ENCODE measurements around the gene KYNU.
A peak's percentile ranks its signal among the peaks of the same experiment; 100 is the strongest.

KYNU gene

DNA sequence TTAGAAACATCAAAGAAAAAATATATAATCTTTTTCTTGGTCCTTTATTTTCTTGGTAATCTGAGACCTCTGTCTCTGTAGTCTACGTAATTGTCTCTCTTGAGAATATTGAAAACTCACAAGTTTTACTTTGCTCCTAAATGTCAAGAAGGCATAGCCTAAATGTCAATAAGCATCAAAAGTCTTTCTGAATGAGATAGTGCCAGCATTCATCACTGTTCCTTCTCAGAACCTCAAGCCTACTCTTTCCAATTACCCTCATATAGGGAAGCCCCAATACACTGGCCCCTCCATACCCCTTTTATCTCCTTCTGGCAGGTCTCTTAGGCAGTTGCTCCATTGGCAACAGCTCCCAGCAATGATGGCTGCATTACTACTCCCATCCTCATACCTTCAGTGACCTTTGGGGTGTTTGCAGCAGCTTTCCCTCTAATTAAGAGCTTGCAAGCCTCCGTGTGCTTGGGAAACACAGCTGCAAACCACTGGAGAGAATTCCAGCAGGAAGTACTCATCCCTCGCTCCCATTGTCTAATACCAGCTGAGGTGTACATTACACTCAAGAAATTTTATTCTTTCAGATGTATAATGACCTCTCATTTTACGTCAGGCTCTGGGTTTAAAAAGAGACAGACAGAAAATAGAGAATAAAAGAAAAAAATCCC lies 95.8 kb downstream of the KYNU start:
- peak; percentile 57 for DNase-seq (ENCODE audit: low read depth)
- no peak overlapping the region for H3K4me3 ChIP-seq (replicated peaks; ENCODE audit: low read depth, low read length)
- TF ChIP-seq, protein P1, sequence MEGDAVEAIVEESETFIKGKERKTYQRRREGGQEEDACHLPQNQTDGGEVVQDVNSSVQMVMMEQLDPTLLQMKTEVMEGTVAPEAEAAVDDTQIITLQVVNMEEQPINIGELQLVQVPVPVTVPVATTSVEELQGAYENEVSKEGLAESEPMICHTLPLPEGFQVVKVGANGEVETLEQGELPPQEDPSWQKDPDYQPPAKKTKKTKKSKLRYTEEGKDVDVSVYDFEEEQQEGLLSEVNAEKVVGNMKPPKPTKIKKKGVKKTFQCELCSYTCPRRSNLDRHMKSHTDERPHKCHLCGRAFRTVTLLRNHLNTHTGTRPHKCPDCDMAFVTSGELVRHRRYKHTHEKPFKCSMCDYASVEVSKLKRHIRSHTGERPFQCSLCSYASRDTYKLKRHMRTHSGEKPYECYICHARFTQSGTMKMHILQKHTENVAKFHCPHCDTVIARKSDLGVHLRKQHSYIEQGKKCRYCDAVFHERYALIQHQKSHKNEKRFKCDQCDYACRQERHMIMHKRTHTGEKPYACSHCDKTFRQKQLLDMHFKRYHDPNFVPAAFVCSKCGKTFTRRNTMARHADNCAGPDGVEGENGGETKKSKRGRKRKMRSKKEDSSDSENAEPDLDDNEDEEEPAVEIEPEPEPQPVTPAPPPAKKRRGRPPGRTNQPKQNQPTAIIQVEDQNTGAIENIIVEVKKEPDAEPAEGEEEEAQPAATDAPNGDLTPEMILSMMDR (IDR thresholded peaks at IDR 0.05; ENCODE audit: low read length, missing control alignments): no peak

DNA sequence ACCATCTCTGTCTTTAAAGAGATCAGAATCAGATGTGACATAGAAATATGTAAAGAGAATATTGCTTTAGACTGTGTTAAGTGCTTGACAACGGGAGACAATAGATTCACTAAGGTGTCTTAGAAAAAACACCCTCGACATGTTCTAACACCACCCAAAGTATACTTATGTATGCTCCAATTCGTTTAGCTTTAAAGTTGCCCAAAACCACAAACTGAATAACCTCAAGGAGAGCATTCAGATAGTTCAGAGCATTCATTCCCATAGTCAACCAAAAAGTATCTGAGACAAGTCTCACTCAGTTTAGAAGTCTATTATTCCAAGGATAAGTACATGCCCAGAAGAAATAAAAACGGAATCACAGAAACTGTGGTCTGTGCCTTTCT lies 96.4 kb downstream of the KYNU start:
- peak; percentile 8 for DNase-seq (ENCODE audit: low read depth)
- TF ChIP-seq, protein P1 (IDR thresholded peaks at IDR 0.05; ENCODE audit: low read length, missing control alignments): no peak
- H3K4me3 ChIP-seq (replicated peaks; ENCODE audit: low read depth, low read length): no peak overlapping the region

DNA sequence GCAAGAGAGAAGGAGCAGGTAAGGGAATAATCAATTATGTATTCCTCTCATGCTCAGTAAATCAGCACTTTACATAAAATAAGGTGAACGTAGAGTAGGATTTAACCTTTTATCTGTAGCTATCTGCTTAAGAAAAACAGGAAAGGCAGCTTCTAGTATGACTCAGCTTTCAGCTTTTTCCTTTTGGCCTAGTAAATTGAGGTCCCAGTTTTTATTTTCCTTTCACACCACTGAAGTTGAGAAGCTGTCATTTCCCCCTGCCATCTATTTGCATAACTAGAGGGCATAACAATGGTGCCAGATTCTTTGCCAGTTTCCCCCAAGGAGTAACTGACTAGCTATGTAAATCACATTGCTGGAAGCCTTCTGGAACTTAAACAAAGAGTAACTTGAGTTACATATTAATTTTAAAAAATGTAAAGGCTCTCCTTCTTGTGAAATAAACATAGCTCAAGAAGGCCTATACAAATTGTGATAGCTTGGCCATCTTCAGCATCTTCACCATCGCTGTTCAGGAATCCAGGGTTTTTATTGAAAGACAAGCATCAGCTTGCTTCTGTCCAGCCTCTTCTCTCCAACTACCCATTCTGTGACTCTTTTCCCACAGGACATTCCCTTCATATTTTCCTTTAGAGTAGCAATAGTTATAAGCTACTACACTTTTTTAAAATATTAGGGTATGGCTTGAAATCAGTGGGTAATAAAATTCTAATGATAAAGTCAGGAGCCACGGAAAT lies 97.0 kb downstream of the KYNU start:
- DNase-seq (ENCODE audit: low read depth): peak; percentile 63
- TF ChIP-seq, protein P1 (IDR thresholded peaks at IDR 0.05; ENCODE audit: low read length, missing control alignments): no peak
- H3K4me3 ChIP-seq (replicated peaks; ENCODE audit: low read depth, low read length): no peak overlapping the region

DNA sequence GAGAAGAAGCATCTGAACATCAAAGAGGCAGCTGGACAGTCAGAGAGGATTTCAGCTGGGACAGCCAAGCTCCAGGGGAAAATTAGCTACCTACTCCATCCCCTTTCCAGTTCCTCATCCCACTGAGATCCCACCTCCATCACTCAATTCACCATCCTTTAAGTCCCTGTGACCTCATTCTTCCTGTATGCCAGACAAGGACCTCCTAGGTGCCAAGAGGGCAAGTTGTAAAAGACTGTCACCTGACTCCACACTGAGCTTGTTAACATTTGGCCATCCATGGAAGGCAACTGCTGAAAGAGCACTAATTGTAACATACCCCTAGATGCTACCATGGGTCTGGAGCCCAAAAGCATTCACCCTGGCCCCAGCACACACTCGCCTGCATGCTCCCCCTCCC lies 97.8 kb downstream of the KYNU start:
- no peak overlapping the region for H3K4me3 ChIP-seq (replicated peaks; ENCODE audit: low read depth, low read length)
- DNase-seq (ENCODE audit: low read depth): no peak
- TF ChIP-seq, protein P1 (IDR thresholded peaks at IDR 0.05; ENCODE audit: low read length, missing control alignments): no peak

DNA sequence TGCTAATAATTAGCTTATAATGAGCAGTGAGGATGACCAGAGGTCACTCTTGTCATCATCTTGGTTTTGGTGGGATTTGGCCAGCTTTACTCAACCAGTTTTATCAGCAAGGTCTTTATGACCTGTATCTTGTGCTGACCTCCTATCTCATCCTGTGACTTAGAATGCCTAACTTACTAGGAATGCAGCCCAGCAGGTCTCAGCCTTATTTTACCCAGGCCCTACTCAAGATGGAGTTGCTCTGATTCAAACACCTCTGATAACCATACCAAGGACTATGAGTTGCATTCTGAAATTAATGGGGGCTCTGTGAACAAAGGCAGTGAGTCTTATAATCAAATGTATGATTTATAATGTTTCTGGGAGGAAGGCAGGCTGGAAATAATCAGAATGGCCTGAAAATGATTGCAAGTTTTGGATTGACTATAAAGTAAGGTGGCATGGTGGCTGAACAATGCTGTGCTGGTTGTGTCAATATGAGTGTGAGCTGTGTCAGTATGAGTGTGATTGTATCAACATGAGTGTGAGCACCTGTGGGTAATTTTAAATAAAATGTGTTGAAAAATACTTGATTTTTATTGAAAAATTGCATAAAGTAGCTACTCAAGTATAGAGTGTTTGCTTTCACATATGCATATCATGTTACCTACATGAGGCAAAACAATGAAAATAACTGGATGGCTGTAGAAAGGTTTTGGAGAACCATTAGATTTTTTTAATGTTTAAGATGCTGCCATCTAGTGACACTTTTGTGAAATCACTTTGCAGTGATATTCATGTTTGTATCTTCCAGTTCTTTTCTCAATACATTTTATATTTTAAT lies 103.0 kb downstream of the KYNU start:
- peak; percentile 70 for DNase-seq (ENCODE audit: low read depth)
- TF ChIP-seq, protein P1 (IDR thresholded peaks at IDR 0.05; ENCODE audit: low read length, missing control alignments): peak; percentile 55
- no peak overlapping the region for H3K4me3 ChIP-seq (replicated peaks; ENCODE audit: low read depth, low read length)

DNA sequence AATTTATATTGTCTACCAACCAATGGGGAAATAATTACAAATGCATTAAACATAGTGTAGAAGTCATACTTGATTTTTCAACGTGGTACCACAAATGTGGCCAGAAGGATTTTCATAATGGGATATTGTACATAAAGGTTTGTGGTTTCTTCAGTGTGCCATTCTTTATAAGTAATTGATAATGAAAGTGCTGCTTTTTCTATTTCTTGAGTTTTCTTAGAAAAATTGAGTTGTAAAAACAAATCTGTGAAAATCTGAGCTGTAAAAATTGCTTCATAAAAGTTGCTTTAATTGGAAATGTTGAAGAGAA lies 103.6 kb downstream of the KYNU start:
- H3K4me3 ChIP-seq (replicated peaks; ENCODE audit: low read depth, low read length): no peak overlapping the region
- TF ChIP-seq, protein P1 (IDR thresholded peaks at IDR 0.05; ENCODE audit: low read length, missing control alignments): no peak
- no peak for DNase-seq (ENCODE audit: low read depth)

Data from fibroblast of pulmonary artery (primary cell).